K562 (cell line): Measurements from ENCODE around the gene FCRL2.

ENCODE experiments used
- CTCF ChIP-seq, 3 experiments: IDR thresholded peaks in 2 of 3; conservative IDR thresholded peaks in 1 of 3; 2 replicates each; pipeline ENCODE4 v1.5.1; 2011 to 2012; ENCODE audit warnings: low read length in 3 of 3, mild to moderate bottlenecking in 3 of 3, control low read depth in 2 of 3, improper control_type of control experiment in 1 of 3, inconsistent platforms in 1 of 3, low read depth in 1 of 3, mixed read lengths in 1 of 3, moderate library complexity in 1 of 3; ENCODE audit not compliant: insufficient read depth in 2 of 3
- E2F1 ChIP-seq: sonication (generic); formaldehyde crosslinking; IDR thresholded peaks from 2 replicates; pipeline ENCODE4 v1.8.1; 2023; ENCODE audit warnings: mild to moderate bottlenecking, missing genetic modification reagents, moderate library complexity
- EP300 ChIP-seq: IDR thresholded peaks from 2 replicates; pipeline ENCODE4 v1.6.1; 2012; ENCODE audit warnings: low read length, improper control_type of control experiment
- MTA3 ChIP-seq: fragments of 450-650 bp; formaldehyde crosslinking; IDR thresholded peaks from 2 replicates; pipeline ENCODE4 v1.6.1; 2017; ENCODE audit warnings: mild to moderate bottlenecking, borderline replicate concordance
- NCOA1 ChIP-seq: fragments of 450-650 bp; IDR thresholded peaks from 2 replicates; pipeline ENCODE4 v1.6.1; 2016; ENCODE audit warnings: low read depth
- REST ChIP-seq, 2 experiments: fragments of 450-650 bp; formaldehyde crosslinking in 1 of 2; IDR thresholded peaks; 2 replicates each; pipeline versions ENCODE4 v1.4.0 to v1.6.1; 2014 to 2020; ENCODE audit warnings: mild to moderate bottlenecking in 2 of 2, borderline replicate concordance in 1 of 2, low read depth in 1 of 2
- ZNF3 ChIP-seq: fragments of 250-450 bp; sonication (Bioruptor Pico); IDR thresholded peaks from 2 replicates; pipeline ENCODE4 v1.5.0; 2021; ENCODE audit warnings: mild to moderate bottlenecking, moderate library complexity
- ZNF589 ChIP-seq: fragments of 200-800 bp; sonication (Bioruptor generic); IDR thresholded peaks from 2 replicates; pipeline ENCODE4 v1.6.1; 2016; ENCODE audit warnings: low read depth, missing genetic modification characterization, missing compliant biosample characterization
- TF ChIP-seq, protein P1 (sequence below), 2 experiments: IDR thresholded peaks; 2 replicates each; pipeline ENCODE4 v1.6.1; 2011; ENCODE audit warnings: borderline replicate concordance in 1 of 2, control low read depth in 1 of 2, low read depth in 1 of 2, low read length in 1 of 2, mild to moderate bottlenecking in 1 of 2, mixed read lengths in 1 of 2, moderate library complexity in 1 of 2; ENCODE audit not compliant: insufficient read depth in 1 of 2, insufficient read length in 1 of 2, poor library complexity in 1 of 2, severe bottlenecking in 1 of 2; ENCODE audit errors: extremely low read depth in 1 of 2

- TF ChIP-seq NCOA1 = no peak
- TF ChIP-seq ZNF3 (CRISPR knock-in tag) = no peak
- TF ChIP-seq, protein P1, sequence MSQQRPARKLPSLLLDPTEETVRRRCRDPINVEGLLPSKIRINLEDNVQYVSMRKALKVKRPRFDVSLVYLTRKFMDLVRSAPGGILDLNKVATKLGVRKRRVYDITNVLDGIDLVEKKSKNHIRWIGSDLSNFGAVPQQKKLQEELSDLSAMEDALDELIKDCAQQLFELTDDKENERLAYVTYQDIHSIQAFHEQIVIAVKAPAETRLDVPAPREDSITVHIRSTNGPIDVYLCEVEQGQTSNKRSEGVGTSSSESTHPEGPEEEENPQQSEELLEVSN (IDR thresholded peaks at IDR 0.05; ENCODE audit: borderline replicate concordance in 1 of 2, extremely low read depth in 1 of 2, insufficient read depth in 1 of 2, insufficient read length in 1 of 2, low read depth in 1 of 2, low read length in 1 of 2, poor library complexity in 1 of 2, severe bottlenecking in 1 of 2) = no peak
- TF ChIP-seq E2F1 (CRISPR knock-in tag) = no peak
- TF ChIP-seq ZNF589 (CRISPR knock-in tag) = no peak
- no peak for TF ChIP-seq REST (IDR thresholded peaks at IDR 0.05; ENCODE audit: borderline replicate concordance)
- no peak for TF ChIP-seq REST (CRISPR knock-in tag; IDR thresholded peaks at IDR 0.05; ENCODE audit: low read depth)
- no peak for TF ChIP-seq CTCF (IDR thresholded peaks at IDR 0.05 in 2 of 3, conservative IDR thresholded peaks at IDR 0.05 in 1 of 3; ENCODE audit: insufficient read depth in 2 of 3, low read depth in 1 of 3, low read length in 3 of 3)
- no peak for TF ChIP-seq EP300
- no peak for TF ChIP-seq MTA3
Measured at GRCh38 chr1:157766792-157767191, 10.1 kb downstream of the FCRL2 start.
